GM10266 (cell line): Measurements from ENCODE around the gene ZCCHC2.

Source experiments
- DNase-seq: peaks from one replicate; pipeline ENCODE4 v3.0.0; 2012; ENCODE audit errors: extremely low spot score
- TF ChIP-seq, protein P1 (sequence below): IDR thresholded peaks from 2 replicates; pipeline ENCODE4 v1.5.1; 2012; ENCODE audit warnings: mild to moderate bottlenecking, low read depth; ENCODE audit not compliant: control insufficient read depth, insufficient read depth; ENCODE audit errors: missing control alignments

Gene ZCCHC2

DNA sequence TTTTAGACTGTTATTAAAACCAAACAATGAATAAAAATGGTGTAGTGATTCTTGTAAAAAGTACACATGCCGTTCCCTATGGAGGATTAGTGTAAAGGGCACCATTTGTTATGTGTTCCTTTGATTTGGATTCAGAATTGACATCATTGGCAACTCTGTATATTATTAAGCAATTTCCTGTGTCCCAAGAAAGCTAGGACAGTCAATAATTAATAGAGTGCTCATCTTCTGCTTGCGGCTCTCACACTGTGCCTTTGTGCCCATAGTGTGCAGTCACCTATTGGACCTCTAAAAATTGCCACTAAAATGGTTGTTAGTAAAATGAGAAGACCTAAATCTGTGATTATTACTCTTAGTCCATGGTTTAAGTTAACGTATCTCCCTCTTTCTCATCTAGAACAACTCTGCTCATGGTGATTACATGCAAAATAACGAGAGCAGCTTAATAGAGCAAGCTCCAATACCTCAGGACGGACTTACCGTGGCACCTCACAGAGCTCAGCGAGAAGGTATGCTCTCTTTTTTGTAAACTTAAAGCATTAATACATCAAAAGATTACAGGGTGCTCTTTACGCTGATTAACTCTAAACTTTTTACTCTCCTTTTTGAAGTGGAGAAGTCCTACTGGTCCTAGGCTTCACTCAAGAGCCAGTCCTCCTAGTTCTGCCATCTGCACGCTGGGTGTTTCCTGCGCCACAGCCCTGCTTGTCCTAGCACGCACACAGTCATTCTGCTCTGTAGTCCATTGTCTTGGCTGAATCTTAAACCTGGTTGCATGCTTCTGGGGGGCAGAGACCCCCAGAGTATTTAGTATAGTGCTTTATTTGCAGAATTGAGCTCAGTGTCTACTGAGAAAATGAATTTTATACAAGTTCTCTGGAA lies 16.7 kb downstream of the ZCCHC2 start:
- TF ChIP-seq, protein P1, sequence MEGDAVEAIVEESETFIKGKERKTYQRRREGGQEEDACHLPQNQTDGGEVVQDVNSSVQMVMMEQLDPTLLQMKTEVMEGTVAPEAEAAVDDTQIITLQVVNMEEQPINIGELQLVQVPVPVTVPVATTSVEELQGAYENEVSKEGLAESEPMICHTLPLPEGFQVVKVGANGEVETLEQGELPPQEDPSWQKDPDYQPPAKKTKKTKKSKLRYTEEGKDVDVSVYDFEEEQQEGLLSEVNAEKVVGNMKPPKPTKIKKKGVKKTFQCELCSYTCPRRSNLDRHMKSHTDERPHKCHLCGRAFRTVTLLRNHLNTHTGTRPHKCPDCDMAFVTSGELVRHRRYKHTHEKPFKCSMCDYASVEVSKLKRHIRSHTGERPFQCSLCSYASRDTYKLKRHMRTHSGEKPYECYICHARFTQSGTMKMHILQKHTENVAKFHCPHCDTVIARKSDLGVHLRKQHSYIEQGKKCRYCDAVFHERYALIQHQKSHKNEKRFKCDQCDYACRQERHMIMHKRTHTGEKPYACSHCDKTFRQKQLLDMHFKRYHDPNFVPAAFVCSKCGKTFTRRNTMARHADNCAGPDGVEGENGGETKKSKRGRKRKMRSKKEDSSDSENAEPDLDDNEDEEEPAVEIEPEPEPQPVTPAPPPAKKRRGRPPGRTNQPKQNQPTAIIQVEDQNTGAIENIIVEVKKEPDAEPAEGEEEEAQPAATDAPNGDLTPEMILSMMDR, result no peak
- no peak for DNase-seq

DNA sequence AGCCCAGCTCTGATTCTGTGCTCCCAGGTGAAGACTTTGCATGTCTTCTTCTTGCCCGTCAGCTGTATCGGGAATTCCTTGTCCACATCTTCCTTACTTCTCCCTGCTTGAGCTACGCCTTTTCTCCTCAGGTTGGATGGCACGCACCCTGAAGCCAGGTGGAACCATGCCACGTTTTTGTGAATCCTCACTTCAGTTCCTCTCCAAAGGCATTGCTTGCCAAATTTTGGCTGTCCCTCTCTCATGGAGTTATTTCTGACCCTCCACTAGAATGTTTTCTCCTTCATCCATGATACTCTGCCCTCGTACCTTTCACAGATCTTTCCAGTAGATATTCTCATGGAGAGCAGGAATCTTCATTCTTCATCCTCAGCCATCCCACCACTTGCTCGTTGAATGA lies 20.2 kb downstream of the ZCCHC2 start:
- DNase-seq, result no peak
- TF ChIP-seq, protein P1, result no peak

DNA sequence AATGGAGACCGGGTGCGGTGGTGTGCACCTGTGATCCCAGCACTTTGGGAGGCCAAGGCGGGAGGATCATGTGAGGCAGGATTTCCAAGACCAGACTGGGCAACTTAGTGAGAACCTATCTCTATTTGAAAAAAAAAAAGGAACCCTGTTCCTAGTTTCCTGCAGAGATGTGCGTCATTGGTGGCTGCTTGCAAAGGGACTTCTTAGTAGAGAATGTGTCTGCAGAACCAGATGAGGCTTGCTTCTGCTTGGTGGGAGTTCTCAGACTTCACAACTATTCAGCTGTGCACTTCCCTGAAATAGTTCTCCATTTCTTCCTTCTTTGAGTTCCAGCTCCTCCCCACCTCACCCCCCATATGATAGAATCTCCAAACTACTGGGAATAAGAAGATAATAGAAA lies 22.3 kb downstream of the ZCCHC2 start:
- DNase-seq, result no peak
- TF ChIP-seq, protein P1, result no peak

DNA sequence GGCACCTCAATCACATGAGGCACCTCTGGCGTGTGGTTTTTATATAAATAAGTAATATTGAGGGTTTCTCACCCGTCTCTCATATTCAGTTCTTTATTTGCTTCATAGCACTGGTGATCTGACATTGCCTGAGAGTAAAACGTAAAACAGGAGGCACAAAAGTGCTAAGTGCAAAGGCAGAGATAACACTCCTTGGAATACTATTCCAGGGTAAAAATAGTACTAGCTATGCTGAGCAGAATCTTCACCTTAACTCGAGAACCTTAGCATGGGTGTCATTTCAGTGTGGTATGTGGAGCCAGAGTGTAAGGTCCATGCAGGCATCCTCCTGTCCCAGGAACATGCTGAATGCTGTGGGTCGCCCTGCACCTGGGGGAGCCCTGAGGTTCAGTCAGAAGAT lies 26.9 kb downstream of the ZCCHC2 start:
- TF ChIP-seq, protein P1, result no peak
- DNase-seq, result no peak

DNA sequence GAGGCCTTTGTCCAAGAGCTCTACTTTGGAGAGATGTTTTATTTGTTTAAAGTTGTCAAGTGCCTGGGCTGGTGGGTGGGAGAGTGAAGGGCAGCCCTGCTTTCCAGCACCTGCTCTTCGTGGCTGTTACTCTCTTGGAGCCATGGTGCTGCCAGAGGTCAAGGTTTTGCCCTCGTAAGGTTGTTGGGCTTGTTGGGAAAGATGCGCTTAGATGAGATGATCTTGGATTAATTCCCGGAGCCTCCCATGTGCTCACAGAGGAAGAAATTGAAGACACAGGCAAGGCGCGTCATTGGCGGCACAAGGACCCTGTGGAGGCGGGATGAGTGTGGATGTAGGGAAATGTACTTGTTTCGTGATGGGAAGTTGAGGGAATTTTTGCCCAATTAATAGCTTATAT lies 27.9 kb downstream of the ZCCHC2 start:
- no peak for DNase-seq
- TF ChIP-seq, protein P1, result no peak

DNA sequence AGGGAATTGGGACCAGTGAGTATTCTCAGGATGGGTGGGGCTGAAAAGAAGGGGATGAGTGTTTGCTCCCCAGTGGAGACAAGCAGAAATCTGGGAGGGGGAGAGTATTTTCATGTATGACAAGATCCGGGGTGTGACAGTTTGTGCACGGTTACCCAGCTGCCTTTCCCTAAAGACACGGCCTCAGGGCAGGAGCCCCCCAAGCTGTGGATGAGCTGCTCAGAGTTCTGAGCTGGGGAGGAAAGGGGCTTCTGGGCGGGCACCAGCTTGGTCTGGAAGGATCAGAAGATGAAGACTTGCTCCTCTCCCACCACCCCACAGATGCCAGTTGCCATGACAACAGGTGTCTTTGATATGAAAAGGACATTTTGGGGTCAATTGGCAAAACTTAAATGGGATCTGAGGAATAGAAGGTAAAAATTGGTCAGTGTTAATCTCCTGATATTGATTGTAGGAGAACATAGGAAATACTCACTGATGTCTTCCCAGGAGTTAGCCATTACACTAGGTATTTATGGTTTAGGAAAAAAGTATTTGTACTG lies 29.2 kb downstream of the ZCCHC2 start:
- TF ChIP-seq, protein P1, result no peak
- no peak for DNase-seq

DNA sequence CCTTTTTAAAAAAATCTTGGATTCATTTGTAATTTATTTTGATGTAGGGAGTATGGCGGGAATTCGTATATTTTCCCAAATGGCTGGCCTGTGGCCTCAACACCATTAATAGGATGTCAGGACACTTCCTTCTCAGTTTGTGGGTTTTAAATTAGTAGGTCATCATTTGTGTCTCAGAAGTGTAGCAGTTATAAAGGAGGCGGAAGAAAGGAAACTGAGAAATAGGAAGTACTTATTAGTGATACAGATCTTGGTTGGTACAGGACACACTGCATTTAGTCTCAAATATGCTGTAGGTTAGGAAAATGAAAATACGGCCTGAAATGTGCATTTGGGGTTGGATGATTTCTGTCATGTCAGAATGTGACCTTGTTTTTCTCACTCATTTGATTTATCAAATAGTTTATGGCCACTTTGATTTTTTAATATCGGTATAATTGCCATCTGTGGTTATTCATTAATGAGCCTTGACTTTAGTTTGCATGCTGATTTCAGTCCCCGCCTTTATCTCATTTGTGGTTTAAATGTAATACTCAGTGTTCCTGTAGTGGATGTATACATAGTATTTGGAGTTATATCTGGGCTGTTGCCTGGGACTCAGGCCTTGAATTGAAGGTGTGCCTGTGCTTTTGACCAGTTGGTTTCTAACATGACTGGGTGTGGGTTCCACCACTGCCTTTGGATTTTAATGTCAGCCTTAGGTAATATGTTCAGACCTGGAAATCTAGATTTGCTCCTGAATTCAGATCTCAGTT lies 31.4 kb downstream of the ZCCHC2 start:
- TF ChIP-seq, protein P1, result no peak
- DNase-seq, result no peak
